ENCODE results near the gene TBX18. TPM values are rescaled to one million over a fixed set of nuclear protein-coding genes. Genes with fewer than 3 reads are reported as not detected.

The TBX18 gene
- total RNA-seq, 1 experiment from 2014 or later = not detected

- Histone ChIP-seq H3K27me3 (ENCODE audit: insufficient read depth, low read length) (no peaks in the 10 kb centered on the region), H3K79me2 (ENCODE audit: insufficient read depth, low read length) (no peaks in the 10 kb centered on the region)
Measured at GRCh38 chr6:84753173-84753572, 11.2 kb downstream of the TBX18 start.

More at GRCh38 chr6:84753173-84753572, 11.2 kb downstream of the TBX18 start:
- H3K4me1 ChIP-seq (ENCODE audit: insufficient read depth, low read length) = no peaks in the 10 kb centered on the region
- H3K36me3 Mint-ChIP-seq (ENCODE audit: insufficient read depth in 1 of 3, low read depth in 3 of 3) = no peaks in the 10 kb centered on the region
- no peak overlapping the region for H3T11ph ChIP-seq (ENCODE audit: low read length)
- no peak overlapping the region for H2BK20ac ChIP-seq (ENCODE audit: low read depth, low read length, poor library complexity, severe bottlenecking)
- no peak overlapping the region for H3K4ac ChIP-seq (ENCODE audit: low read depth, low read length)
- H2AFZ ChIP-seq (ENCODE audit: low read length) = no peak overlapping the region
- H4K8ac ChIP-seq (replicated peaks; ENCODE audit: insufficient read length, low read depth, low read length) = no peak overlapping the region
- TF ChIP-seq CTCF (conservative IDR thresholded peaks at IDR 0.05) = no peak
- no peak overlapping the region for H2BK12ac ChIP-seq (ENCODE audit: insufficient read length, low read depth, low read length)
- no peaks in the 10 kb centered on the region for H3K79me1 ChIP-seq (ENCODE audit: insufficient read depth, low read depth, low read length, poor library complexity, severe bottlenecking)
- no peaks in the 10 kb centered on the region for H3K9me3 ChIP-seq (ENCODE audit: control insufficient read depth, low read depth, low read length)
- no peaks in the 10 kb centered on the region for H3K23me2 ChIP-seq (ENCODE audit: insufficient read length, low read depth, low read length, poor library complexity, severe bottlenecking)
- H3K27ac ChIP-seq (ENCODE audit: insufficient read length, low read depth, low read length) = no peak overlapping the region
- H2AK5ac ChIP-seq (ENCODE audit: insufficient read length, low read length) = no peak overlapping the region
- H3K4me3 Mint-ChIP-seq = no peak overlapping the region
- H3K56ac ChIP-seq (ENCODE audit: insufficient read length, low read depth, low read length) = no peak overlapping the region
- H4K91ac ChIP-seq (ENCODE audit: insufficient read length, low read depth, low read length) = no peak overlapping the region
- no peak overlapping the region for H4K5ac ChIP-seq (ENCODE audit: insufficient read length, low read depth, low read length)
- H3K27me3 Mint-ChIP-seq (ENCODE audit: low read depth) = peaks cover 48% of the 10 kb centered on the region
- H2BK15ac ChIP-seq (ENCODE audit: low read depth, low read length) = no peak overlapping the region
- WGBS (ENCODE audit: extremely low coverage, insufficient read length, low lambda C conversion rate) = no CpG with 5 or more reads among the region's 1 CpG
- H3K4me2 ChIP-seq (ENCODE audit: insufficient read depth, insufficient read length, low read length) = no peak overlapping the region
- no peaks in the 10 kb centered on the region for H3K9me3 Mint-ChIP-seq
- H4K20me1 ChIP-seq (ENCODE audit: control insufficient read depth, insufficient read depth, insufficient read length) = no peaks in the 10 kb centered on the region
- no peak overlapping the region for H3K27ac Mint-ChIP-seq
- no peaks in the 10 kb centered on the region for H3K4me1 Mint-ChIP-seq
- H3K23ac ChIP-seq (ENCODE audit: insufficient read length, low read depth, low read length) = no peak overlapping the region
- no peak overlapping the region for H3K18ac ChIP-seq (ENCODE audit: insufficient read length, low read depth, low read length)
- H2BK5ac ChIP-seq (ENCODE audit: insufficient read length, low read length) = no peak overlapping the region
- DNase-seq = no peak
- no peak overlapping the region for H2BK120ac ChIP-seq (ENCODE audit: low read depth, low read length, poor library complexity, severe bottlenecking)
- H3K14ac ChIP-seq (ENCODE audit: insufficient read depth, low read length) = no peak overlapping the region
- no peak overlapping the region for H3K9ac ChIP-seq (ENCODE audit: extremely low read depth, insufficient read length, low read length)

Measured in H9 (cell line).